SK-N-SH treated with all-trans-retinoic acid at 6 μM for 48 hours (cell line): ENCODE data around the gene STT3B.

ENCODE experiments used
- ATAC-seq: fragments of 200-7000 bp; cut with Tn5 transposase; 3 replicates; pipeline ENCODE4 v1.9.1; 2020; ENCODE audit warnings: mild to moderate bottlenecking, moderate library complexity
- ARNTL ChIP-seq: fragments of 450-650 bp; formaldehyde crosslinking; IDR thresholded peaks from 2 replicates; pipeline ENCODE4 v1.5.0; 2020; ENCODE audit warnings: low read depth, mild to moderate bottlenecking, moderate library complexity, borderline replicate concordance
- BACH2 ChIP-seq: fragments of 250-450 bp; sonication (Bioruptor Pico); IDR thresholded peaks from 2 replicates; pipeline ENCODE4 v1.9.0; 2021; ENCODE audit warnings: mild to moderate bottlenecking, borderline replicate concordance
- CREB5 ChIP-seq: fragments of 250-450 bp; sonication (Bioruptor Pico); IDR thresholded peaks from 2 replicates; pipeline ENCODE4 v1.5.1; 2020; ENCODE audit warnings: low read depth, mild to moderate bottlenecking, moderate library complexity
- CSDC2 ChIP-seq: fragments of 250-450 bp; sonication (Bioruptor Pico); IDR thresholded peaks from 2 replicates; pipeline ENCODE4 v1.5.0; 2020; ENCODE audit warnings: mild to moderate bottlenecking, moderate library complexity
- ESRRG ChIP-seq: fragments of 250-450 bp; sonication (Bioruptor Pico); IDR thresholded peaks from 2 replicates; pipeline ENCODE4 v1.6.1; 2021; ENCODE audit warnings: mild to moderate bottlenecking
- GLIS3 ChIP-seq: fragments of 250-450 bp; sonication (Bioruptor Pico); IDR thresholded peaks from 2 replicates; pipeline ENCODE4 v1.5.0; 2020; ENCODE audit warnings: mild to moderate bottlenecking, moderate library complexity
- ISL1 ChIP-seq: fragments of 250-450 bp; sonication (Bioruptor Pico); IDR thresholded peaks from 2 replicates; pipeline ENCODE4 v2.1.2; 2022; ENCODE audit warnings: mild to moderate bottlenecking, moderate library complexity
- OSR1 ChIP-seq: fragments of 250-450 bp; sonication (Bioruptor Pico); IDR thresholded peaks from 2 replicates; pipeline ENCODE4 v1.8.0; 2022; ENCODE audit warnings: moderate library complexity, mild to moderate bottlenecking, inconsistent platforms
- PATZ1 ChIP-seq: fragments of 250-450 bp; sonication (Bioruptor Pico); IDR thresholded peaks from 2 replicates; pipeline ENCODE4 v1.8.0; 2020; ENCODE audit warnings: mild to moderate bottlenecking, moderate library complexity, borderline replicate concordance
- RARB ChIP-seq: fragments of 250-450 bp; sonication (Bioruptor Pico); IDR thresholded peaks from 2 replicates; pipeline ENCODE4 v1.8.0; 2021; ENCODE audit warnings: mild to moderate bottlenecking, moderate library complexity
- SNAI2 ChIP-seq: fragments of 250-450 bp; sonication (Bioruptor Pico); IDR thresholded peaks from 2 replicates; pipeline ENCODE4 v1.5.0; 2020; ENCODE audit warnings: mild to moderate bottlenecking, moderate library complexity
- TOX ChIP-seq: fragments of 250-450 bp; sonication (Bioruptor Pico); IDR thresholded peaks from 2 replicates; pipeline ENCODE4 v1.8.0; 2021; ENCODE audit warnings: mild to moderate bottlenecking, moderate library complexity, borderline replicate concordance
- TSHZ2 ChIP-seq: fragments of 250-450 bp; sonication (Bioruptor Pico); IDR thresholded peaks from 2 replicates; pipeline ENCODE4 v1.5.0; 2020; ENCODE audit warnings: mild to moderate bottlenecking, moderate library complexity
- ZFP3 ChIP-seq: fragments of 250-450 bp; sonication (Bioruptor Pico); IDR thresholded peaks from 2 replicates; pipeline ENCODE4 v1.5.0; 2020; ENCODE audit warnings: mild to moderate bottlenecking, moderate library complexity
- ZFP30 ChIP-seq: fragments of 450-650 bp; formaldehyde crosslinking; IDR thresholded peaks from 2 replicates; pipeline ENCODE4 v1.5.0; 2022; ENCODE audit warnings: mild to moderate bottlenecking, moderate library complexity
- ZNF565 ChIP-seq: fragments of 450-650 bp; formaldehyde crosslinking; conservative IDR thresholded peaks from 2 replicates; pipeline ENCODE4 v1.5.0; 2020; ENCODE audit warnings: low read depth, mild to moderate bottlenecking, moderate library complexity
- ZNF70 ChIP-seq: fragments of 450-650 bp; formaldehyde crosslinking; IDR thresholded peaks from 2 replicates; pipeline ENCODE4 v1.5.0; 2020; ENCODE audit warnings: mild to moderate bottlenecking, moderate library complexity
- ZNF8 ChIP-seq: fragments of 450-650 bp; formaldehyde crosslinking; IDR thresholded peaks from 2 replicates; pipeline ENCODE4 v1.5.0; 2020; ENCODE audit warnings: mild to moderate bottlenecking, moderate library complexity
- TF ChIP-seq, protein P1 (sequence below): fragments of 250-450 bp; sonication (Bioruptor Pico); IDR thresholded peaks from 2 replicates; pipeline ENCODE4 v1.8.0; 2021; ENCODE audit warnings: low read depth, mild to moderate bottlenecking, moderate library complexity, borderline replicate concordance
- TF ChIP-seq, protein P2 (sequence below): fragments of 250-450 bp; sonication (Bioruptor Pico); IDR thresholded peaks from 2 replicates; pipeline ENCODE4 v1.5.1; 2021; ENCODE audit warnings: mild to moderate bottlenecking, moderate library complexity

The STT3B gene

DNA sequence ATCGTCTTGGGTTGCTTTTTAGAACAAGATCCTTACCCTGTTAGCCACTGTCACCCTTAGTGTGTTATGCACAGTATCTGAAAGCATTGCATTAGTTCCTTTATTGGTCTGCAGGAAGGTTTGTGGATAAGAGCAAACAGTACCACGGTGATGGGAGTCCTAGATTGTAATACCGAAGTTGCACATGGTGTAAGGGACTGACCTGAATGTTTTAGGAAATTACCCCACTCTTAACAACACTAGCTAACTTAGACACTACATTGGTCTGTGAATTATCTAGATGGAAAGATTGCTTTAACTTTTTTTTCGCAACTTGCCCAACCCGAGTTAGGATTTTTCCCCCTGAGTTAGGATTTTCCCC, 1.3 kb downstream of the STT3B start:
- TF ChIP-seq, protein P1, sequence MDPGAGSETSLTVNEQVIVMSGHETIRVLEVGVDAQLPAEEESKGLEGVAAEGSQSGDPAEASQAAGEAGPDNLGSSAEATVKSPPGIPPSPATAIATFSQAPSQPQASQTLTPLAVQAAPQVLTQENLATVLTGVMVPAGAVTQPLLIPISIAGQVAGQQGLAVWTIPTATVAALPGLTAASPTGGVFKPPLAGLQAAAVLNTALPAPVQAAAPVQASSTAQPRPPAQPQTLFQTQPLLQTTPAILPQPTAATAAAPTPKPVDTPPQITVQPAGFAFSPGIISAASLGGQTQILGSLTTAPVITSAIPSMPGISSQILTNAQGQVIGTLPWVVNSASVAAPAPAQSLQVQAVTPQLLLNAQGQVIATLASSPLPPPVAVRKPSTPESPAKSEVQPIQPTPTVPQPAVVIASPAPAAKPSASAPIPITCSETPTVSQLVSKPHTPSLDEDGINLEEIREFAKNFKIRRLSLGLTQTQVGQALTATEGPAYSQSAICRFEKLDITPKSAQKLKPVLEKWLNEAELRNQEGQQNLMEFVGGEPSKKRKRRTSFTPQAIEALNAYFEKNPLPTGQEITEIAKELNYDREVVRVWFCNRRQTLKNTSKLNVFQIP (CRISPR knock-in tag) = no peak
- no peak for TF ChIP-seq RARB (CRISPR knock-in tag)
- peak; percentile 1; the same call in 1 of the 3 replicates for ATAC-seq

- ATAC-seq = no peak
- TF ChIP-seq OSR1 (no peak), ARNTL (CRISPR knock-in tag) (no peak), SNAI2 (no peak), ESRRG (CRISPR knock-in tag) (no peak), ISL1 (CRISPR knock-in tag) (peak; percentile 84)
These were observed 3.8 kb downstream of the STT3B start for GRCh38 chr3:31536497-31536896.

DNA sequence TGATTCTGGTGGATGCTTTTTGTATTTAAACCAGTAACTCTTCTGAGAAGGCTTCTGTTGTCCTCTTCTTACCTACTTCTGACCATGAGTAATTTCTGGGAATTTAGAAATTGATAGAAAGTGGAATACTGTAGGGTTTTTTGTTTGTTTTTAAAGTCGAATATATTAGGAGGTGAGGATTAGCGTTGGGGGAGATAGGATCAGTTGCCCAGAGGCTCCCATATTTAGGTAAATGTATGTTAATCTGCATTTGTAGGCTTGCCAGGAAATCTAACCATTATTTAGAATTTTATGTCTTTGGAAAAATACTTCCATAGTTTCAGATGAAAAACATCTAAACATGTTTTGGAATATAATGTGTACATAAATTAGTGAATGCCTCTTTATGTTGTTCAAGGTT, 6.1 kb downstream of the STT3B start:
- no peak for ATAC-seq
- no peak for TF ChIP-seq ZFP30 (CRISPR knock-in tag)
- TF ChIP-seq, protein P1 (CRISPR knock-in tag) = no peak
- TF ChIP-seq ZNF565 (CRISPR knock-in tag) = no peak
- TF ChIP-seq PATZ1 (CRISPR knock-in tag) = no peak
- no peak for TF ChIP-seq TSHZ2 (CRISPR knock-in tag)
- no peak for TF ChIP-seq OSR1
- TF ChIP-seq CSDC2 (CRISPR knock-in tag) = no peak
- TF ChIP-seq, protein P2, sequence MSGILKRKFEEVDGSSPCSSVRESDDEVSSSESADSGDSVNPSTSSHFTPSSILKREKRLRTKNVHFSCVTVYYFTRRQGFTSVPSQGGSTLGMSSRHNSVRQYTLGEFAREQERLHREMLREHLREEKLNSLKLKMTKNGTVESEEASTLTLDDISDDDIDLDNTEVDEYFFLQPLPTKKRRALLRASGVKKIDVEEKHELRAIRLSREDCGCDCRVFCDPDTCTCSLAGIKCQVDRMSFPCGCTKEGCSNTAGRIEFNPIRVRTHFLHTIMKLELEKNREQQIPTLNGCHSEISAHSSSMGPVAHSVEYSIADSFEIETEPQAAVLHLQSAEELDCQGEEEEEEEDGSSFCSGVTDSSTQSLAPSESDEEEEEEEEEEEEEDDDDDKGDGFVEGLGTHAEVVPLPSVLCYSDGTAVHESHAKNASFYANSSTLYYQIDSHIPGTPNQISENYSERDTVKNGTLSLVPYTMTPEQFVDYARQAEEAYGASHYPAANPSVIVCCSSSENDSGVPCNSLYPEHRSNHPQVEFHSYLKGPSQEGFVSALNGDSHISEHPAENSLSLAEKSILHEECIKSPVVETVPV (CRISPR knock-in tag) = no peak
- TF ChIP-seq RARB (CRISPR knock-in tag) = no peak

- no peak for ATAC-seq
- no peak for TF ChIP-seq TOX (CRISPR knock-in tag)
- TF ChIP-seq, protein P1 (CRISPR knock-in tag) = no peak
- no peak for TF ChIP-seq CREB5 (CRISPR knock-in tag)
- no peak for TF ChIP-seq CSDC2 (CRISPR knock-in tag)
- no peak for TF ChIP-seq ZNF8 (CRISPR knock-in tag)
- TF ChIP-seq TSHZ2 (CRISPR knock-in tag) = no peak
- TF ChIP-seq ZNF70 (CRISPR knock-in tag) = no peak
- TF ChIP-seq ISL1 (CRISPR knock-in tag) = no peak
- no peak for TF ChIP-seq ARNTL (CRISPR knock-in tag)
- TF ChIP-seq GLIS3 (CRISPR knock-in tag) = no peak
- TF ChIP-seq ZFP3 = no peak
- no peak for TF ChIP-seq BACH2 (CRISPR knock-in tag)
- TF ChIP-seq RARB (CRISPR knock-in tag) = no peak
- TF ChIP-seq, all 23 proteins: peak for 0
These were observed 6.5 kb downstream of the STT3B start for GRCh38 chr3:31539275-31539674.
